ENCODE results near the gene MPI. TPM values are rescaled to one million over a fixed set of nuclear protein-coding genes. Genes with fewer than 3 reads are reported as not detected.

The MPI gene
- total and polyA plus RNA-seq, 2 experiments from 2014 or later = 18.0 to 74.2 TPM

GRCh38 chr15:74903676-74904075, 13.8 kb downstream of the MPI start (continued):
- TF ChIP-seq REST (IDR thresholded peaks at IDR 0.05; ENCODE audit: unreplicated experiment) (no peak), POLR2AphosphoS5 (IDR thresholded peaks at IDR 0.05; ENCODE audit: low read depth) (no peak), CTCF (conservative IDR thresholded peaks at IDR 0.05; ENCODE audit: low read depth in 2 of 2) (no peak), EZH2 (IDR thresholded peaks at IDR 0.05; ENCODE audit: low read depth, unreplicated experiment) (no peak)

- Histone ChIP-seq H3K9me2 (ENCODE audit: insufficient read depth) (no peaks in the 10 kb centered on the region), H3K27me3 (ENCODE audit: insufficient read depth) (no peaks in the 10 kb centered on the region), H3K4me2 (no peak overlapping the region), H3K36me3 (ENCODE audit: insufficient read depth) (peaks cover 24% of the 10 kb centered on the region), H3K4me3 (no peak overlapping the region), H3K79me2 (replicated peaks; ENCODE audit: insufficient read depth) (peaks cover 13% of the 10 kb centered on the region), H4K20me1 (replicated peaks; ENCODE audit: insufficient read depth) (peaks cover 7% of the 10 kb centered on the region; the same call in 1 of the 2 replicates), H3K4me1 (ENCODE audit: insufficient read depth) (peaks cover 6% of the 10 kb centered on the region), H3F3A (replicated peaks; ENCODE audit: low read depth) (peaks cover 9% of the 10 kb centered on the region; the same call in 1 of the 2 replicates), H3K27ac (ENCODE audit: low read depth) (no peak overlapping the region), H2AFZ (no peak overlapping the region)
- no peak for TF ChIP-seq JUNB (IDR thresholded peaks at IDR 0.05; ENCODE audit: unreplicated experiment)
- H3K4me1 Mint-ChIP-seq = peaks cover 16% of the 10 kb centered on the region
- DNase-seq (ENCODE audit: low spot score) = no peak
- peak overlapping the region; percentile 97; the same call in 2 of the 3 replicates for H3K4me3 Mint-ChIP-seq
- peaks cover 6% of the 10 kb centered on the region; the same call in 2 of the 3 replicates for H3K9me3 Mint-ChIP-seq
- no peak overlapping the region for H3K27ac Mint-ChIP-seq
- H3K36me3 Mint-ChIP-seq (ENCODE audit: low read depth) = peaks cover 77% of the 10 kb centered on the region
- no peak for ATAC-seq
- H3K27me3 Mint-ChIP-seq (ENCODE audit: insufficient read depth, low read depth, poor library complexity) = peaks cover 7% of the 10 kb centered on the region
Measured at GRCh38 chr15:74904190-74904805, 14.5 kb downstream of the MPI start.

- Histone ChIP-seq H4K20me1 (replicated peaks; ENCODE audit: insufficient read depth) (peaks cover 4% of the 10 kb centered on the region; the same call in 1 of the 2 replicates), H3K4me1 (ENCODE audit: insufficient read depth) (peaks cover 6% of the 10 kb centered on the region), H3K27ac (ENCODE audit: low read depth) (peak overlapping the region; percentile 79), H3K27me3 (ENCODE audit: insufficient read depth) (no peaks in the 10 kb centered on the region), H3K9me2 (ENCODE audit: insufficient read depth) (no peaks in the 10 kb centered on the region), H3K79me2 (replicated peaks; ENCODE audit: insufficient read depth) (peaks cover 13% of the 10 kb centered on the region), H3F3A (replicated peaks; ENCODE audit: low read depth) (peaks cover 7% of the 10 kb centered on the region; the same call in 1 of the 2 replicates), H3K4me3 (peak overlapping the region; percentile 99), H3K36me3 (ENCODE audit: insufficient read depth) (peaks cover 15% of the 10 kb centered on the region), H2AFZ (peak overlapping the region; percentile 100), H3K4me2 (peak overlapping the region; percentile 94)
- peaks cover 16% of the 10 kb centered on the region for H3K4me1 Mint-ChIP-seq
- peaks cover 6% of the 10 kb centered on the region; the same call in 2 of the 3 replicates for H3K9me3 Mint-ChIP-seq
- H3K4me3 Mint-ChIP-seq = peak overlapping the region; percentile 97
- ATAC-seq (peak; percentile 49), DNase-seq (ENCODE audit: low spot score) (peak; percentile 57)
- peaks cover 5% of the 10 kb centered on the region for H3K27me3 Mint-ChIP-seq (ENCODE audit: insufficient read depth, low read depth, poor library complexity)
- peaks cover 67% of the 10 kb centered on the region for H3K36me3 Mint-ChIP-seq (ENCODE audit: low read depth)
- H3K27ac Mint-ChIP-seq = peak overlapping the region; percentile 92
- TF ChIP-seq ZNF462 (CRISPR knock-in tag; IDR thresholded peaks at IDR 0.05) (no peak), EZH2 (IDR thresholded peaks at IDR 0.05; ENCODE audit: low read depth, unreplicated experiment) (no peak), NANOG (IDR thresholded peaks at IDR 0.05; ENCODE audit: borderline replicate concordance) (no peak)
Measured at GRCh38 chr15:74906067-74906449, 16.2 kb downstream of the MPI start.

Data from GM23338 (cell line).